C4-2B (cell line): Measurements from ENCODE around the gene SEBOX.
A peak's percentile ranks its signal among the peaks of the same experiment; 100 is the strongest.

ENCODE experiments used
- H3K27ac ChIP-seq: fragments of 450-650 bp; 2 replicates; pipeline ENCODE4 v1.5.1; 2017
- CTCF ChIP-seq: fragments of 450-650 bp; conservative IDR thresholded peaks from 2 replicates; pipeline ENCODE4 v1.5.1; 2017; ENCODE audit warnings: mild to moderate bottlenecking
- ZFX ChIP-seq: fragments of 450-650 bp; IDR thresholded peaks from 2 replicates; pipeline ENCODE4 v1.6.1; 2017

Gene SEBOX

GRCh38 chr17:28368306-28368831, 3.4 kb upstream of the SEBOX start:
- no peak overlapping the region for H3K27ac ChIP-seq
- no peak for TF ChIP-seq ZFX
- no peak for TF ChIP-seq CTCF

- TF ChIP-seq CTCF (no peak), ZFX (no peak)
- H3K27ac ChIP-seq: no peak overlapping the region
Observed at GRCh38 chr17:28367641-28368305, 2.8 kb upstream of the SEBOX start.

GRCh38 chr17:28366605-28367004, 1.6 kb upstream of the SEBOX start:
- H3K27ac ChIP-seq: no peak overlapping the region
- TF ChIP-seq CTCF: no peak
- no peak for TF ChIP-seq ZFX

- TF ChIP-seq CTCF: no peak
Observed at GRCh38 chr17:28365487-28365886, 488 bp upstream of the SEBOX start.

GRCh38 chr17:28363776-28364650, 986 bp downstream of the SEBOX start:
- no peak for TF ChIP-seq ZFX
- TF ChIP-seq CTCF: no peak
- no peak overlapping the region for H3K27ac ChIP-seq

More at GRCh38 chr17:28365487-28365886, 488 bp upstream of the SEBOX start:
- H3K27ac ChIP-seq: no peak overlapping the region

GRCh38 chr17:28363186-28363585, 1.8 kb downstream of the SEBOX start:
- no peak for TF ChIP-seq CTCF
- TF ChIP-seq ZFX: no peak
- no peak overlapping the region for H3K27ac ChIP-seq

GRCh38 chr17:28357901-28358197, 7.2 kb downstream of the SEBOX start:
- TF ChIP-seq ZFX (no peak), CTCF (no peak)
- peak overlapping the region; percentile 98 for H3K27ac ChIP-seq
